CD4-positive, alpha-beta T cell treated with Interleukin-10 for 1 hour (primary cell): ENCODE measurements around the gene NET1.
"Not testable (repeated sequence)": the region's sequence is repeated elsewhere in the genome, so short reads cannot be mapped to it uniquely, and the experiment has no call there.

Source experiments
- DNase-seq: peaks from one replicate; pipeline ENCODE4 v3.0.0-alpha.2; 2020

Gene NET1, protein sequence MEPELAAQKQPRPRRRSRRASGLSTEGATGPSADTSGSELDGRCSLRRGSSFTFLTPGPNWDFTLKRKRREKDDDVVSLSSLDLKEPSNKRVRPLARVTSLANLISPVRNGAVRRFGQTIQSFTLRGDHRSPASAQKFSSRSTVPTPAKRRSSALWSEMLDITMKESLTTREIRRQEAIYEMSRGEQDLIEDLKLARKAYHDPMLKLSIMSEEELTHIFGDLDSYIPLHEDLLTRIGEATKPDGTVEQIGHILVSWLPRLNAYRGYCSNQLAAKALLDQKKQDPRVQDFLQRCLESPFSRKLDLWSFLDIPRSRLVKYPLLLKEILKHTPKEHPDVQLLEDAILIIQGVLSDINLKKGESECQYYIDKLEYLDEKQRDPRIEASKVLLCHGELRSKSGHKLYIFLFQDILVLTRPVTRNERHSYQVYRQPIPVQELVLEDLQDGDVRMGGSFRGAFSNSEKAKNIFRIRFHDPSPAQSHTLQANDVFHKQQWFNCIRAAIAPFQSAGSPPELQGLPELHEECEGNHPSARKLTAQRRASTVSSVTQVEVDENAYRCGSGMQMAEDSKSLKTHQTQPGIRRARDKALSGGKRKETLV

DNA sequence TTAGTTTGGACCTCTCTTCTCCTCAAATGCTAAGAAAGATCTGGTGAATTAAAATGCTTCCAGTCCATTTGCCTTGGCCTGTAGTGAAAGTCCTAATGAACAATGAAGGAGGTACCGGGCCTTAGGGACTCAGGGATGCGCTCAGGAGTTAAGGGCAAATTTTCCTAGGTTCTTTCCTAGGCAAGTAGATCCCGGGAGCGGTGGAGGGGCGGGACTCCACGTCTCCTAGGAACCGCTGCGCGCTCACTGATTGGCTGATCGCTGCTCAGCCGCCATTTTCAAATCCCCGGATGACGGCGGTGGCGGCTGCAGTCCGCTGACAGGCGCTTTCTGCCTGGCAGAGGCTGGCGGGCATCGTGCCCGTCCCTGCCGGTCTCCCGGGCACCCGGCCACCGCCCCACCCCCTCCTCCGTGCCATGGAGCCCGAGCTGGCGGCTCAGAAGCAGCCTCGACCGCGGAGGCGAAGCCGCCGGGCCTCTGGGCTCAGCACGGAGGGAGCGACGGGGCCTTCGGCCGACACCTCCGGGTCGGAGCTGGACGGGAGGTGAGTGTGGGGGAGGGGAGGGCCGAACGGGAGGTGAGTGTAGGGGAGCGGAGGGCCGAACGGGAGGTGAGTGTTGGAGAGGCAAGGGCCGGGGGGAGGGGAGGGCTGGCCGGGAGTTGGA lies at the start of gene NET1:
NET1 (plus strand) TSS at position 281 of the 665 bp plus-strand sequence; CDS start at position 417, 136 bp downstream.
- peak; percentile 75 for DNase-seq

GRCh38 chr10:5362873-5363272 lies 49.5 kb upstream of the NET1 start:
- DNase-seq = no peak

DNA sequence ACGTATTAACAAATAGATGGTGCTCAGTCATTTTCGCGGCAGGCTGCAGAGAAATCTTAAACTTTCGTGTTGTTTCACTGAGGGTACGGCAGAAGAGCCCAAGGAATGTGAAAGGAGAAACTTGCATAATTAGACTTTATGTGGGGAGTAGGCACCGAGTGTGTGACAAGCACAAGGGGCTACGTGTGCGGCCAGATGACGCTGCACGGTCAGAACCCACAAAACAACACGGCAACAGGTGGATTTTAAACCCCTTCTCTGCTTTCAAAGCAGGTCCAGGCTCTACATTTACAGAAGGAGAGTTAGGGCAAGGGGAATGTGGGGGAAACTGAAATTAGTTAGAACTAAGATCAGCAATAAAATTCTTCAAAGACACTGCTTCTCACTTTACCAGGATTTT lies 48.0 kb upstream of the NET1 start:
- no peak for DNase-seq

GRCh38 chr10:5364890-5365338 lies 47.4 kb upstream of the NET1 start, which contains the start of gene UCN3:
Gene UCN3, plus strand, starts transcription at chr10:5364966. Its CDS starts 8,755 bp downstream, at chr10:5373721.
- DNase-seq = no peak

- DNase-seq = no peak
Measured at GRCh38 chr10:5365928-5366327, 46.4 kb upstream of the NET1 start.

- no peak for DNase-seq
Measured at GRCh38 chr10:5369362-5370158, 42.8 kb upstream of the NET1 start.

GRCh38 chr10:5370493-5371352 lies 41.6 kb upstream of the NET1 start:
- DNase-seq = no peak

DNA sequence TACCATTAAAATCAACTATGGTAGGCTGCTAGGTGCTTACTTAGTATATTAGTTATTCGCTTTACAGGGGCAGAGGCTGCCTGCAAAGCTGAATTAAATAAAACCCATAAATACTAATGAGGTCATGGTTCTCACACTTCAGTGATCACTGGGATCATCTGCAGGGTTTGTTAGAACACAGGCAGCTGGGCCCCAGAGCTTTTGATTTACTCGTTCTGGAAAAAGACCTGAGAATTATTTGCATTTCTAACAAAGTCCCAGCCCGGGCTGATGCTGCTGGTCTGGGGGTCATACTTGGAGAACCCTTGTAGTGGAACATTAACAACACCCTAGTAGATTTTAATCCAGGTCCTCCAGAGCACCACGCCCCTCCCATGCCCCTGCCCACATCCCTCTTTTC lies 39.0 kb upstream of the NET1 start:
- DNase-seq = no peak

- DNase-seq = no peak
Measured at GRCh38 chr10:5373891-5374611, 38.3 kb upstream of the NET1 start.

- no peak for DNase-seq
Measured at GRCh38 chr10:5376450-5376849, 35.9 kb upstream of the NET1 start.

- not testable (repeated sequence) for DNase-seq
Measured at GRCh38 chr10:5379202-5379601, 33.2 kb upstream of the NET1 start.

GRCh38 chr10:5380395-5380794 lies 32.0 kb upstream of the NET1 start:
- not testable (repeated sequence) for DNase-seq

- no peak for DNase-seq
Measured at GRCh38 chr10:5381187-5381586, 31.2 kb upstream of the NET1 start.

DNA sequence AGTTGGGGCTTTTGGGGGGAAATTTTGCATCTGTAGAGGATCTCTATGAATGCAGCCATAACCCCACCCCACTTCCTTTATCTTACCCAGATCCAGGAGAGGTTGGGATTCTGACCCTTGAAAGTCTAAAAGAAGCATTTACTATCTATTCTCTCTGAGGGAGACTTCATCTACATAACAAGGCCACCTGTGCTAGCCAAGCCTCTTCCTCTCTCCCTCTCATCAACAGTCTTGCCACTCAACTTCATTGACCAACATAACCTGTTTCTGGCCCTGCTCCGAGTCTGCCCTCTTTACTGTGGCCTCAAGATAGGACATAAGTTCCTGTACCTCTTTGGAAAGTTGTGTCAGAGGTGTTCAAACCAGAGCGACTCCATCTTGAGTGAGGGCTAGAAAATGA lies 27.1 kb upstream of the NET1 start:
- DNase-seq = no peak

GRCh38 chr10:5387169-5387568 lies 25.2 kb upstream of the NET1 start:
- DNase-seq = no peak

DNA sequence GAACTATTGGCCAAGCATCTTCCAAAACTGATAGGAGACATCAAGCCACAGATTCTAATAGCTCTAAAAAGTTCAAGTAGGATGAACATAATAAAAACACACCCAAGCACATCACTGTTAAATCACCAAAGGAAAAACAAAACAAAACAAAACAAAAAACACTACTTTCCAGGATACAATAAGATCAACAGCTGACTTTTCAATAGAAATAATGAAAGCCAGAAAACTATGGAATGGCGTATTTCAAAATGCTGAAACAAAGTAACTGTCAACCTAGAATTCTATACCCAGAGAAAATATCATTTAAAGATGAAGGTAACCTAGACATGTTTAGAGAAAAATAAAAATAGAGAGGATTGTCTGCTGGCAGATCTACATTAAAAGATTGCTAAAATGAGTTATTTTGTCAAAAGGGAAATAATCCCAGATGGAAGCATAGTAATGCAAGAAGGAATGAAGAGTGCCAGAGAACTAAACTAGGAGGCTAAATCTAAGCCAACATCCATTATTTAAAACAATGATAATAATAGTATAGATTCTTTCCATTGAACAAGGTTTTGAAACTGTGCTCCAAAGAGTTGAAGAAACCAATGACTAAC lies 21.7 kb upstream of the NET1 start:
- DNase-seq = no peak

DNA sequence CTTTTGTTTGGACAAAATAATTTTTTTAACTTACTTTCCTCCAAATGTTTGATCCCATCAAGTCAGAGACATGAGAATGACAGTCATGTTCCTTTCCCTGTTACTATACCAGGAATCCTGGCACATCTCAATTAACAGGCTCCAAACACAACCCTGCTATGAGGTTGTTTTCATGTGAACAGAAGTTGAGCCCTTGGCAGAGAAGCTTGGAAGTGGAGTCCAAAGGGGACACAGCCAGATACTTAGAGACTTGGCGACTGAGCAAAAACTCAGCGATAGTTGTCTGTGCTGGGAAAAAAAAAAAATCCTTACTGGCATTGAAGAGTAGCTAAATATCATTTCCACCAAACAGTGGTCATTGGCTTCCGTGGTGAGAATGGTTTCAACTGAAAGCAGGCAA lies 20.6 kb upstream of the NET1 start:
- DNase-seq = no peak

DNA sequence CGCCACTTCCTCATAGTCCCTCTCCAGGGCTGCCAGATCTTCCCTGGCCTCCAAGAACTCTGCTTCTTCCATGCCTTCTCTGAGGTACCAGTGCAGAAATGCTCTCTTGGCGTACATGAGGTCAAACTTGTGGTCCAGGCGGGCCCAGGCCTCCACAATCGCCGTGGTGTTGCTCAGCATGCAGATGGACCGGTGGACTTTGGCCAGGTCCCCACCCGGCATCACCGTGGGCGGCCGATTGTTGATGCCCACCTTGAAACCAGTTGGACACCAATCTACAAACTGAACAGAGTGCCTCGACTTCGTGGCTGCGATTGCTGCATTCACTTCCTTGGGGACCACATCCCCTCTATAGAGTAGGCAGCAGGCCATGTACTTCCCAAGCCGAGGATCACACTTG lies 18.8 kb upstream of the NET1 start:
- DNase-seq = no peak

GRCh38 chr10:5395168-5395567 lies 17.2 kb upstream of the NET1 start:
- no peak for DNase-seq

GRCh38 chr10:5396556-5397300 lies 15.6 kb upstream of the NET1 start:
- DNase-seq = no peak
